GM21825 (cell line): ENCODE measurements around the gene TBKBP1.
"Not testable (repeated sequence)": the region's sequence is repeated elsewhere in the genome, so short reads cannot be mapped to it uniquely, and the experiment has no call there.

Experiments used
- ATAC-seq: cut with Tn5 transposase; IDR thresholded peaks from one replicate; pipeline ENCODE4 v1.9.1; 2021; ENCODE audit warnings: mild to moderate bottlenecking, moderate library complexity; ENCODE audit not compliant: unreplicated experiment

The TBKBP1 gene

GRCh38 chr17:47730681-47731080, 36.7 kb downstream of the TBKBP1 start:
- no peak for ATAC-seq

DNA sequence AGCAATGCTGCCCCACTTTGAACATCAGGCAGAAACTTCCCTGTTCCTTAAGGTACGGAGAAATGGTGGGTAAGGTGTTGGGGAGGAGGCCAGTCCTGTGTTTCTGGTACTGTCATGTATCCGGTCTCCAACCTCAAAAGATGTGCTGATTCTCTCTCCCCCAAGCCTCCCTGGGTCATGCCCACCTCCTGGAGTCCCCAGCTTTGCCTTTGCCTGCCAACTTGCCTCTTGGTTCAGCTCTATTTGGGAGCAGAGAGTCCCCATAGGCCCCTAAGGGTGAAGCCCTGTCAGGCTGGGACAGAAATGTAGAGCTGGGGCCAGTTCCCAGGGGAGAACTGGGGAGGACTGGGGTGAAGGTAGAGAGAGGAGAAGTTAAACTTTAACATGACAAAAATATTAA, 37.4 kb downstream of the TBKBP1 start:
- ATAC-seq = no peak

DNA sequence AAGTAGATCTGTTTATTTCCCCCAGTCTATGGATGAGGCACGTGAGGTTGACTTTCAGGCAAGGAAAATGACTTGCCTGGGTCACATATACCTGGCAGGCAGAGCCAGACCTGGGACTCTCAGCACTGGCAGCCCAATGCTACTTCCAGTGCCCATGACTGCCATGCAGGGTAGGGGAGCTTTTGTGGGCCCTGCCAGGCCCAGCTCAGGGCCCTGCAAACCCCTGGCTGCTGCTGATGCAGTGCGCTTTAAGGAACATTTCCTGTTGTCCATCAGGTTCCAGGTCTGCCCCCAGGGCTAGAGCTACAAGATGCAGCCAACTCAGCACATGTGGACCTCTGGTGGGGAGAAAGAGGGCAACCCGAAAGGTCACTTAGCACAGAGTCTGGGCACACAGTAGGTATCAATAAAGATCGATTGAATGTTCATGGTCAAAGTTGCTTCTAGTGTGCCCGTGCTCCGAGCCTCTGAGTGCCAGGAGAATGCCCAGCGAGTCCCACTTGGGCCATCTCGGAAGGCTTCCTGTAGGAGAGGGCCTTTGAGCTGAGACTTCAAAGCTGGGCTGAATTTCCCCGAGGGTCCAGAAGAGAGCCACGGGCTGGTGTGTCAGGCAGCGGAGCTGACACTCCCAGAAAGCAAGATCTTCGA, 38.6 kb downstream of the TBKBP1 start:
- no peak for ATAC-seq

- ATAC-seq = peak; percentile 50
Measured at GRCh38 chr17:47733047-47733673, 39.2 kb downstream of the TBKBP1 start, which contains the start of gene TBX21. Gene TBX21 (plus strand): TSS chr17:47733236. CDS start chr17:47733455, 219 bp downstream.

DNA sequence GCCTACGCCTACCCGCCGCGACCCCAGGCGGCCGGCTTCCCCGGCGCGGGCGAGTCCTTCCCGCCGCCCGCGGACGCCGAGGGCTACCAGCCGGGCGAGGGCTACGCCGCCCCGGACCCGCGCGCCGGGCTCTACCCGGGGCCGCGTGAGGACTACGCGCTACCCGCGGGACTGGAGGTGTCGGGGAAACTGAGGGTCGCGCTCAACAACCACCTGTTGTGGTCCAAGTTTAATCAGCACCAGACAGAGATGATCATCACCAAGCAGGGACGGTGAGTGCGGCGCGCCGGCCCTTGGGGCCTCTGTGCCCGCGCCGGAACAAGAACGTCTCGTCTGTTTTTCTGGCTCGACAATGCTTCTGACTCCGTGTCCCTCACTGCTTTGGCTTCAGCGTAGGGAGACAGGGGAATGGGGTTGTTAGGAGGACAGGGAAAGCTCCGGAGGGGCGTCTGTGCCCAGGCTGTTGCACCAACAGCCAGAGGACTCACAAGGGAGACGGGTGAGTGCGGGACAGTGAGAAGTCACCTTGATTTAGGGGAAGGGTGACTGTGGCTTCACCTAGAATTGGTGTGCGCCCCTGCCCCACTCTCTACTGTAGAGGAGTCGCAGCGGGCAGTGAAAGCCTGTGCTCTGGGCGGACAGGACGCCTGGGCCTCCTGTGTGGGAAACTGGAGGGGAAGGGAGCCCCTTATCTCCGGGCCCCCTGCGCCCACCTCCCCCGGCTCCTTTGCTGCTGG, 39.9 kb downstream of the TBKBP1 start:
- ATAC-seq = peak; percentile 24

- no peak for ATAC-seq
Measured at GRCh38 chr17:47735139-47735464, 41.1 kb downstream of the TBKBP1 start.

GRCh38 chr17:47735536-47736011, 41.6 kb downstream of the TBKBP1 start:
- peak; percentile 39 for ATAC-seq

DNA sequence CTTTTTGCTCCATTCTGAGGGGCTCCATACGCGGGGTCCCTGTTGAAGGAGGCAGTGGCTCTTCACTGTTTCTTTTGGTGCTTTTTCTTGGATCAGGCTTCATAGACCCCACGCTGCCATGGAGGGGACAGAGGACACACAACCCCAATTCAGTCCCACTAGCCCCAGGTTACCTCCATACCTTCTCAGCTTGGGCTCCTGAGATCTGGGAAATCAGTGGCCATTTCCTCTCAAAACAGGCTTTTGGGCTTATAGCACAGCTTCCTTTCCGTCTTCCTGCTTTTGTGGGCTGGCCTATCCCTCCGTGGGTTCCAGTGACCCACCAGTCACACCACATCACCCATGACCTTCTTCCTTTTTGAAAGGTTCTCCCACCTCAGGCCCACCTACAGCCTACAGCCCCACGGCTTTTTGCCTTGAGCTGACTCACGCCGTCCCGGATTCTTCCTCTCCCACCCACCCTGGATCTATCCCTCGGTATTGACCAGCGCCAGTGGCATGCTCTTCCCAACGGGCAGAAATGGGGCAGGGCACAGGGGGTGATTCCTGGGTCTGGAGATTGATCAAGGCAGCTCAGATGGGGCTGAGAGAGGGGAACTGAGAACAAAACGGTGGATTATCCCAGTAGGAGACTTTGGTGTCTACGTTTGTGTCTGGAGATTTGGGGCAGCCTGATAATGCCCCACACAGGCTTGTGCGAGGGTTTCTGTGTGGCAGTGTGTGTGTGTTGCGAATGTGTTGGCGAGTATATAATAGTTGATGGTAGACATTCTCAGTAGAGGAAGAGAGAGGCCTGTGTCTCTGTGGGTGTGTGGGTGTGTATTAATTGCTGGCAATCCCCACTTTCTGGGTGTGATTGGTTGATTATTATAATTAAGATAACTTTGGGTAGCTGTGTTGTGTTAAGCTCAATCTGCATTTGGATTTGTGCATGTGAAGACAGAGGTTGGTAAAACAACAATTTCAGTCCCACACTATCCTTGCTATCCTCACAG, 42.8 kb downstream of the TBKBP1 start:
- no peak for ATAC-seq

- ATAC-seq = no peak
Measured at GRCh38 chr17:47738178-47738577, 44.2 kb downstream of the TBKBP1 start.

GRCh38 chr17:47739150-47739549, 45.2 kb downstream of the TBKBP1 start:
- no peak for ATAC-seq

GRCh38 chr17:47739945-47740344, 46.0 kb downstream of the TBKBP1 start:
- ATAC-seq = not testable (repeated sequence)

DNA sequence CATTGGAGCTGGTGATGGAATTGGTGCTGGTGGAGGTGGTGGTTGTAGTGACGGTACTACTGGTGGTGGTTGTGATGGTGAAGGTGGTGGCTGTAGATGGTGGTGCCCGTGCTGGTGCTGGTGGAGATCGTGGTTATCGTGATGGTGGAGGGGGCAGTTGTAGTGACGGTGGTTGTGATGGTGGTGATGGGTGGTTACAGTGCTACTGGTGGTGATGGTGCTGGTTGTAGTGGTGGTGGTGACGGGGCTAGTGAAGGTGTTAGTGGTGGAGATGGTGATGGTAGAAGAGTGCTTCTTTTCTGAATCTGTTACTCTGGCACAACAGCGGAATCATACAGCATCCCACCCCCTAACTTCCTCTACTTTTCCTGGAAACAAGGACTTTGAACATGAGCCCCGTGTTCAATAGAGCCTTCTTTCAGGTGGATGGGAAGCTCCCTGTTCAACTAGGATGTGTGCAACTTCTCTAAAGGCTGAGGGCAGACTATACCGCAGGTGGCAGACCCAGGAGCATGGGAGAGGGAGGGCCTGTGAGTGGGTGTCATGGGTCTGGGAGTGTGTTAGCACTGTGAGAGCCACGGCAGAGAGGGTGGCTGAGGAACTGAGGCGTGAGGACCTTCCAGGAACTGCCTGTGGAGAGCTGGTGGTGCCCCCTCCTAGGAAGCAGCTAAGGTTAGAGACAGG, 47.3 kb downstream of the TBKBP1 start:
- ATAC-seq = no peak

DNA sequence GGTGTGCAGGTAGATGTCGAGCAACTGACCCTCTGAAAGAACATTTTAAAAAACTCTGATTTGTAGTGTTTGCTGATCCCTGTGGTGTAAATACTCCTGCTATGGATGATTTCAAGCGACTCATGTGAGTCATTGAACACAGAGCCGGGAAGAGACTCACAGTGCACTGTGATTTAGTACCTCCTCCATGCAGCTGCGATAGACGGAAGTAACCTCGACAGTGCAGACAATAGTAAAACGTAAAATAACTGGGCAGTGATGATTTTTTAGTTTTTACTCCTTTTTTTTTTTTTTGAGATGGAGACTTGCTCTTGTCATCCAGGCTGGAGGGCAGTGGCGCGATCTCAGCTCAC, 47.8 kb downstream of the TBKBP1 start:
- ATAC-seq = no peak

DNA sequence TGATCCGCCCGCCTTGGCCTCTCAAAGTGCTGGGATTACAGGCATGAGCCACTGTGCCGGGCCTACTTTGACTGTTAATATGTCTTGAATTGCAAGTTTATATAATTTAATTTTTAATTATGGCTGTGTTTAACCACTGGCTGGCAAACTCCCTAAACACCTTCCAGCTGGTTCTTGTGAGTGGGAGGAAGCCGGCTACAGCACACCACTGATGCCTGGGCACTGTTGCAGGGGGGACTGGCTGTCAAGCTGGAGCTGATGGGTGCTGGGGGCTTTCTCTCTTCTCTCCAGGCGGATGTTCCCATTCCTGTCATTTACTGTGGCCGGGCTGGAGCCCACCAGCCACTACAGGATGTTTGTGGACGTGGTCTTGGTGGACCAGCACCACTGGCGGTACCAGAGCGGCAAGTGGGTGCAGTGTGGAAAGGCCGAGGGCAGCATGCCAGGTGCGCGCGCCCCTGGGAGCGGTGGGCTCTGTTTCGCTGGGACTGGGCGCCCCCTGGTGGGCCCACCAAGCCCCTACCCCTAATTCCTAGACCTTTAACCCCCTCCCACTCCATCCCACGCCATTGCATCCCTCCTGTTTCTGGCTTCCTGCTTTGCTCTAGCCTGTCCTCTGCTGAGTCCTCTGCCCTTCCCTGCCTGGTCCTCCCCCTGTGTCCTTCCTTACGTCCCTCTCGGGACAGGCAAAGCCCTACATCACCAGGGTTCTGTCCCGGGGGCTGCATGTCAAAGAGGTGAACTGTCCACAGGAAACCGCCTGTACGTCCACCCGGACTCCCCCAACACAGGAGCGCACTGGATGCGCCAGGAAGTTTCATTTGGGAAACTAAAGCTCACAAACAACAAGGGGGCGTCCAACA, 48.6 kb downstream of the TBKBP1 start:
- ATAC-seq = no peak

- no peak for ATAC-seq
Measured at GRCh38 chr17:47744168-47745036, 50.4 kb downstream of the TBKBP1 start.

DNA sequence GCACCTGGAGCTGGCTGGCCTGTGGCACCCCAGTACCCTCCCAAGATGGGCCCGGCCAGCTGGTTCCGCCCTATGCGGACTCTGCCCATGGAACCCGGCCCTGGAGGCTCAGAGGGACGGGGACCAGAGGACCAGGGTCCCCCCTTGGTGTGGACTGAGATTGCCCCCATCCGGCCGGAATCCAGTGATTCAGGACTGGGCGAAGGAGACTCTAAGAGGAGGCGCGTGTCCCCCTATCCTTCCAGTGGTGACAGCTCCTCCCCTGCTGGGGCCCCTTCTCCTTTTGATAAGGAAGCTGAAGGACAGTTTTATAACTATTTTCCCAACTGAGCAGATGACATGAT, 51.0 kb downstream of the TBKBP1 start:
- no peak for ATAC-seq

- no peak for ATAC-seq
Measured at GRCh38 chr17:47751471-47751870, 57.5 kb downstream of the TBKBP1 start.

DNA sequence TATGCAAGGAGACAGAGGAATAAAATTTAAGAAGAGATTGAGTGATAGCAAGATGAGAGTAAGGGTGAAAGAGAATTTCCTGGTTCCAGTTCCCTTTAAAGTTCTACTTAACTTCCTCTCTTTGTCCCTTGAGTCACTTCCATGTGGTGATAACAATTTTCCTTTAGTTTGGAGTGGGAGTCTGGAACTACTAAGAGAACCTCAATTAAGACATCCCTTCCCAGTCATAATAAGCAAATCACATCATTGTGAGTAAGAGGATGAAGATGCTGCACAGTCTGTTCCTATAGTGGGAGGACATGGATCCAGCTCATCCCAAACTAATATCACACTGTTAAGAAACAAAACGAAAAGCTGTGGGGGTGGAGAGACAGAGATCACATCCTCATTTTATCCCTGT, 63.4 kb downstream of the TBKBP1 start:
- ATAC-seq = no peak
